T47D (cell line): ENCODE measurements around the gene NME9.
A peak's percentile ranks its signal among the peaks of the same experiment; 100 is the strongest.

ENCODE experiments used
- DNase-seq, 2 experiments: peaks; one replicate each; pipeline versions ENCODE4 v3.0.0 to v3.0.0-alpha.2; 2011 to 2012; ENCODE audit warnings: low read depth in 1 of 2, low spot score in 1 of 2
- JUND ChIP-seq: IDR thresholded peaks from 2 replicates; pipeline ENCODE4 v1.6.1; 2012; ENCODE audit warnings: low read depth
- in situ Hi-C: cut with HindIII; loops from 2 replicates; pipeline ENCODE4 v1.10.0; 2016; ENCODE audit warnings: low sequenced_read_pairs, low pct_unique_long_range_greater_than_20kb

NME9 gene

GRCh38 chr3:138359148-138359918 is 29.7 kb upstream of the NME9 start:
- no peak for DNase-seq
- in situ Hi-C loops = no loop called here
- TF ChIP-seq JUND = no peak

- DNase-seq = no peak
- in situ Hi-C loops = no loop called here
These were observed 27.2 kb upstream of the NME9 start for GRCh38 chr3:138356730-138357405.

GRCh38 chr3:138355071-138355470 is 25.4 kb upstream of the NME9 start:
- no peak for DNase-seq
- in situ Hi-C loops = no loop called here
- no peak for TF ChIP-seq JUND

More at GRCh38 chr3:138356730-138357405, 27.2 kb upstream of the NME9 start:
- TF ChIP-seq JUND = no peak

- in situ Hi-C loops = no loop called here
- no peak for DNase-seq
These were observed 24.7 kb upstream of the NME9 start for GRCh38 chr3:138354376-138354775.

GRCh38 chr3:138351916-138352550 is 22.4 kb upstream of the NME9 start:
- in situ Hi-C loops = no loop called here
- no peak for DNase-seq
- no peak for TF ChIP-seq JUND

More at GRCh38 chr3:138354376-138354775, 24.7 kb upstream of the NME9 start:
- no peak for TF ChIP-seq JUND

GRCh38 chr3:138351151-138351550 is 21.5 kb upstream of the NME9 start:
- no peak for DNase-seq
- in situ Hi-C loops = no loop called here
- TF ChIP-seq JUND = no peak

GRCh38 chr3:138349926-138350665 is 20.4 kb upstream of the NME9 start:
- no peak for TF ChIP-seq JUND
- in situ Hi-C loops = no loop called here
- no peak for DNase-seq

- TF ChIP-seq JUND = no peak
- in situ Hi-C loops = no loop called here
- no peak for DNase-seq
These were observed 19.4 kb upstream of the NME9 start for GRCh38 chr3:138348754-138349739.

GRCh38 chr3:138347960-138348753 is 18.5 kb upstream of the NME9 start, which contains the start of gene MRAS:
Gene MRAS (plus strand): TSS chr3:138348579. CDS start chr3:138372884, 24,305 bp downstream.
- DNase-seq = peak; percentile 81 to 87
- no peak for TF ChIP-seq JUND
- in situ Hi-C loops = no loop called here

- peak in 1 of 2 experiments; percentile 63 for DNase-seq
- in situ Hi-C loops = no loop called here
These were observed 15.1 kb upstream of the NME9 start for GRCh38 chr3:138344754-138345153.

GRCh38 chr3:138340511-138340910 is 10.9 kb upstream of the NME9 start:
- in situ Hi-C loops = no loop called here
- no peak for TF ChIP-seq JUND
- DNase-seq = no peak

More at GRCh38 chr3:138344754-138345153, 15.1 kb upstream of the NME9 start:
- no peak for TF ChIP-seq JUND
